IMR-90 (cell line): ENCODE data around the gene PDK4. TPM values are rescaled to one million over a fixed set of nuclear protein-coding genes. Genes with fewer than 3 reads are reported as not detected.

Experiments
- ATAC-seq: fragments of 200-7000 bp; cut with Tn5 transposase; 2 replicates; pipeline ENCODE4 v1.9.1; 2020; ENCODE audit warnings: low read depth, mild to moderate bottlenecking, moderate library complexity
- BruUV-seq: library from RNA; stranded (reverse); fragments of 400-500 nt; replicated peaks from 2 replicates; lab custom pipeline; 2021; lab: Mats Ljungman, UMichigan
- CTCF ChIA-PET: fragments of 300-600 bp; formaldehyde crosslinking; extraction: SDS; loops from one replicate; lab custom pipeline; 2021; ENCODE audit warnings: antibody characterized with exemption; lab: Yijun Ruan, JAX
- POLR2A ChIA-PET: fragments of 300-600 bp; sonication (Branson Sonifier 250); formaldehyde crosslinking; loops from one replicate; lab custom pipeline; 2022; ENCODE audit warnings: antibody characterized with exemption; ENCODE audit not compliant: unreplicated experiment; lab: Charles Lee
- DNase-seq: peaks from one replicate; pipeline ENCODE4 v3.0.0; 2013
- H2AFZ ChIP-seq: replicated peaks from 2 replicates; pipeline ENCODE3; 2013; ENCODE audit warnings: low read length, mild to moderate bottlenecking; ENCODE audit not compliant: poor library complexity
- H2AK5ac ChIP-seq: 2 replicates; pipeline ENCODE4 v1.6.1; 2013; ENCODE audit warnings: low read depth, low read length, inconsistent platforms
- H2AK9ac ChIP-seq: replicated peaks from 2 replicates; pipeline ENCODE3; 2013; ENCODE audit warnings: mild to moderate bottlenecking, low read depth, low read length, moderate library complexity; ENCODE audit not compliant: poor library complexity
- H2BK120ac ChIP-seq: 2 replicates; pipeline ENCODE4 v1.6.1; 2013; ENCODE audit warnings: low read depth, low read length, inconsistent platforms
- H2BK15ac ChIP-seq: 3 replicates; pipeline ENCODE4 v1.6.1; 2013; ENCODE audit warnings: low read depth, low read length, inconsistent platforms
- H2BK20ac ChIP-seq: 2 replicates; pipeline ENCODE4 v1.6.1; 2013; ENCODE audit warnings: low read depth, mild to moderate bottlenecking, inconsistent platforms, low read length, moderate library complexity
- H2BK5ac ChIP-seq: 2 replicates; pipeline ENCODE4 v1.6.1; 2013; ENCODE audit warnings: mild to moderate bottlenecking, low read depth, low read length, inconsistent platforms; ENCODE audit not compliant: poor library complexity, severe bottlenecking
- H3K14ac ChIP-seq: replicated peaks from 2 replicates; pipeline ENCODE4 v1.6.1; 2013; ENCODE audit warnings: low read depth, low read length, inconsistent platforms
- H3K18ac ChIP-seq: 2 replicates; pipeline ENCODE4 v1.6.1; 2013; ENCODE audit warnings: low read depth, low read length, control low read depth
- H3K23ac ChIP-seq: 2 replicates; pipeline ENCODE4 v1.6.1; 2013; ENCODE audit warnings: low read depth, low read length, inconsistent platforms
- H3K27ac ChIP-seq: 2 replicates; pipeline ENCODE4 v1.5.1; 2013; ENCODE audit warnings: mild to moderate bottlenecking, control low read depth, low read length; ENCODE audit not compliant: insufficient read depth
- H3K27me3 ChIP-seq: 2 replicates; pipeline ENCODE4 v1.6.1; 2013; ENCODE audit warnings: low read length; ENCODE audit not compliant: control insufficient read depth, insufficient read depth
- H3K36me3 ChIP-seq: 2 replicates; pipeline ENCODE4 v1.6.1; 2013; ENCODE audit warnings: low read length, mixed read lengths; ENCODE audit not compliant: control insufficient read depth, insufficient read depth
- H3K4ac ChIP-seq: 2 replicates; pipeline ENCODE4 v1.6.1; 2013; ENCODE audit warnings: low read depth, low read length, inconsistent platforms
- H3K4me1 ChIP-seq: 2 replicates; pipeline ENCODE4 v1.6.1; 2013; ENCODE audit warnings: low read length, mixed read lengths; ENCODE audit not compliant: control insufficient read depth, insufficient read depth
- H3K4me2 ChIP-seq: 2 replicates; pipeline ENCODE4 v1.6.1; 2013; ENCODE audit warnings: low read depth, mild to moderate bottlenecking, control low read depth, low read length, moderate library complexity
- H3K4me3 ChIP-seq: 2 replicates; pipeline ENCODE4 v1.5.1; 2013; ENCODE audit warnings: low read depth, mild to moderate bottlenecking, control low read depth, low read length, moderate library complexity; ENCODE audit not compliant: insufficient read depth
- H3K56ac ChIP-seq: 2 replicates; pipeline ENCODE4 v1.6.1; 2013; ENCODE audit warnings: low read length, inconsistent platforms; ENCODE audit not compliant: insufficient read depth; ENCODE audit errors: extremely low read depth
- H3K79me1 ChIP-seq, 2 experiments: 2 replicates each; pipeline ENCODE4 v1.6.1; 2013; ENCODE audit warnings: low read length in 2 of 2, inconsistent platforms in 1 of 2, low read depth in 1 of 2
- H3K9ac ChIP-seq: 2 replicates; pipeline ENCODE4 v1.6.1; 2013; ENCODE audit warnings: low read depth, low read length, control low read depth
- H3K9me1 ChIP-seq: 2 replicates; pipeline ENCODE4 v1.6.1; 2013; ENCODE audit warnings: low read length, inconsistent platforms; ENCODE audit not compliant: insufficient read depth
- H3K9me3 ChIP-seq: 2 replicates; pipeline ENCODE4 v1.6.1; 2013; ENCODE audit warnings: low read length; ENCODE audit not compliant: control insufficient read depth, insufficient read depth
- H4K20me1 ChIP-seq: 2 replicates; pipeline ENCODE4 v1.6.1; 2013; ENCODE audit warnings: low read length, inconsistent platforms; ENCODE audit not compliant: insufficient read depth
- H4K5ac ChIP-seq: 2 replicates; pipeline ENCODE4 v1.6.1; 2013; ENCODE audit warnings: mild to moderate bottlenecking, low read depth, low read length, control low read depth
- H4K8ac ChIP-seq, 2 experiments: 2 replicates each; pipeline ENCODE4 v1.6.1; 2013; ENCODE audit warnings: low read depth in 2 of 2, low read length in 2 of 2, control low read depth in 1 of 2, inconsistent platforms in 1 of 2
- H4K91ac ChIP-seq: 2 replicates; pipeline ENCODE4 v1.6.1; 2013; ENCODE audit warnings: low read depth, low read length, inconsistent platforms; ENCODE audit not compliant: insufficient read depth
- BHLHE40 ChIP-seq: fragments of 150-350 bp; IDR thresholded peaks from 2 replicates; pipeline ENCODE4 v1.6.1; 2016; ENCODE audit warnings: mild to moderate bottlenecking, low read depth, low read length
- CEBPB ChIP-seq: IDR thresholded peaks from 2 replicates; pipeline ENCODE4 v1.6.1; 2012; ENCODE audit warnings: low read depth, low read length, improper control_type of control experiment
- CHD1 ChIP-seq: IDR thresholded peaks from 2 replicates; pipeline ENCODE4 v1.6.1; 2012; ENCODE audit warnings: low read depth, low read length, improper control_type of control experiment
- FOS ChIP-seq: fragments of 150-350 bp; IDR thresholded peaks from 2 replicates; pipeline ENCODE4 v1.6.1; 2016; ENCODE audit warnings: low read depth, low read length
- MAFK ChIP-seq: IDR thresholded peaks from 2 replicates; pipeline ENCODE4 v1.6.1; 2012; ENCODE audit warnings: low read depth, low read length, improper control_type of control experiment
- MAZ ChIP-seq: IDR thresholded peaks from 2 replicates; pipeline ENCODE4 v1.6.1; 2012; ENCODE audit warnings: low read depth, mild to moderate bottlenecking, low read length, improper control_type of control experiment, moderate library complexity, borderline replicate concordance
- MXI1 ChIP-seq: IDR thresholded peaks from 2 replicates; pipeline ENCODE4 v1.6.1; 2012; ENCODE audit warnings: low read depth, mild to moderate bottlenecking, low read length, moderate library complexity, borderline replicate concordance
- NFE2L2 ChIP-seq: fragments of 150-350 bp; IDR thresholded peaks from 2 replicates; pipeline ENCODE4 v1.6.1; 2016; ENCODE audit warnings: low read depth, mild to moderate bottlenecking, low read length
- POLR2A ChIP-seq: IDR thresholded peaks from 2 replicates; pipeline ENCODE4 v1.6.1; 2012; ENCODE audit warnings: mild to moderate bottlenecking, low read depth, low read length
- RAD21 ChIP-seq: IDR thresholded peaks from 2 replicates; pipeline ENCODE4 v1.6.1; 2012; ENCODE audit warnings: low read length, improper control_type of control experiment
- RCOR1 ChIP-seq: IDR thresholded peaks from 2 replicates; pipeline ENCODE4 v1.6.1; 2012; ENCODE audit warnings: mild to moderate bottlenecking, low read length, improper control_type of control experiment; ENCODE audit not compliant: insufficient replicate concordance
- RFX5 ChIP-seq: IDR thresholded peaks from 2 replicates; pipeline ENCODE4 v1.8.0; 2012; ENCODE audit warnings: low read depth, mild to moderate bottlenecking, low read length, moderate library complexity
- SMC3 ChIP-seq: fragments of 150-350 bp; IDR thresholded peaks from 2 replicates; pipeline ENCODE4 v1.6.1; 2016; ENCODE audit warnings: low read depth, mild to moderate bottlenecking, antibody characterized with exemption, low read length, moderate library complexity
- WGBS, 2 experiments: methylation state at CpG; one replicate each; pipeline versions ENCODE4 v1.1.5 to v1.1.7; 2013; ENCODE audit warnings: missing lambda C conversion rate in 2 of 2; ENCODE audit not compliant: insufficient read length in 1 of 2; ENCODE audit errors: extremely low coverage in 2 of 2; 5-methylcytosine and 5-hydroxymethylcytosine counted together
- dilution Hi-C: fragments of 300-500 bp; cut with HindIII; formaldehyde crosslinking; loops from one replicate; pipeline ENCODE4 v1.14.3; 2018; ENCODE audit warnings: low sequenced_read_pairs; ENCODE audit not compliant: unreplicated experiment
- in situ Hi-C: fragments of 300-500 bp; cut with MboI; formaldehyde crosslinking; loops from 3 replicates; pipeline ENCODE4 v1.14.3; 2019; ENCODE audit warnings: low sequenced_read_pairs, inconsistent platforms, mixed read lengths
- intact Hi-C: fragments of 100-400 bp; cut with micrococcal nuclease; formaldehyde crosslinking; loops from 2 replicates; pipeline ENCODE4 v1.10.0; 2022
- polyA plus RNA-seq, 3 experiments: library from polyadenylated mRNA; depleted of rRNA; stranded (reverse); fragments of >200 nt; gene quantifications; 2 replicates each; pipeline ENCODE4 v1.2.3, GENCODE V29; 2012; ENCODE audit warnings: low replicate concordance in 1 of 3
- total RNA-seq: library from RNA; depleted of rRNA; stranded (reverse); fragments of >200 nt; gene quantifications from 2 replicates; pipeline ENCODE4 v1.2.3, GENCODE V29; 2012
- TF ChIP-seq, protein P1 (sequence below): fragments of 150-350 bp; IDR thresholded peaks from 2 replicates; pipeline ENCODE4 v1.6.1; 2017; ENCODE audit warnings: mild to moderate bottlenecking, antibody characterized with exemption, low read length, low read depth
- TF ChIP-seq, protein P2 (sequence below): conservative IDR thresholded peaks from 2 replicates; pipeline ENCODE4 v1.5.1; 2012; ENCODE audit warnings: mild to moderate bottlenecking, low read depth, low read length, improper control_type of control experiment
- TF ChIP-seq, protein P3 (sequence below): fragments of 150-350 bp; IDR thresholded peaks from 2 replicates; pipeline ENCODE4 v1.6.1; 2016; ENCODE audit warnings: low read depth, mild to moderate bottlenecking, low read length, moderate library complexity, borderline replicate concordance

PDK4 gene
- total and polyA plus RNA-seq, 2 of the 4 experiments (the other 2 are of a cell fraction) = under 0.01 to 0.03 TPM

DNA sequence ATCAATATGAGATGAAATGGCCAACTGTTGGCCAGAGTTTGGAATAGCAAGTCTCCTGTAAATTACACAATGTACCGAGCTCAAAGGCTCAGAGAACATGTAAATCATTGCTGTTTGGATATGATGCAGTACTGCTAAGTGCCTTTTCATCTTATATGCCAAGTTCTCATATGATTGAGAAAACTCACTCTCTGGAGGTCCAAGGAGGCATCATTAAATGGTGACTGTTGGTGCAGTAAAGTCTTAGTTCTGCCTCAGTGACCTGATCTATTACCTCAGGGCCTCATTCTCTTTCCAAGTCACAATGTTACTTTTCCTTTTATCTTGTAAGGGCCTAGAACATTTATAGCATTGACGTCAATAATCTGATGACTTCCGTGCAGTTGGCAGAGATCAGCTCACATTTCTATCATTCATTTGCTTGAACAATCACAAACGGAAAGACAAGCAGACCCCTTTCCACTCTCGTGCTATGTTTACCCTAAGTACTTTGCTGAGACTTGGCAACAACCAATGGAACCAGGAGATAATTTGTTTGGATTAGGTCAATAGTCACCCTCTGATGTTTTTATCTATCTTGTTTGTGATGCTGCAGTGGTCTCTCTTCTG is 32.6 kb upstream of the PDK4 start:
- Histone ChIP-seq H3K9me3 (no peaks in the 10 kb centered on the region), H4K5ac (no peak overlapping the region), H2BK5ac (no peak overlapping the region), H3K79me1 (no peaks in the 10 kb centered on the region), H3K23ac (no peak overlapping the region), H3K4me1 (no peaks in the 10 kb centered on the region), H2BK20ac (no peak overlapping the region), H4K20me1 (no peaks in the 10 kb centered on the region), H3K9me1 (no peaks in the 10 kb centered on the region), H3K18ac (peak overlapping the region; percentile 23; the same call in 1 of the 2 replicates), H4K8ac (no peak overlapping the region), H3K4me2 (no peak overlapping the region), H2AK5ac (no peak overlapping the region), H3K14ac (no peak overlapping the region), H3K56ac (no peak overlapping the region), H3K4ac (no peak overlapping the region), H2BK120ac (no peak overlapping the region), H3K4me3 (no peak overlapping the region), H4K91ac (no peak overlapping the region), H2BK15ac (no peak overlapping the region), H3K27me3 (no peaks in the 10 kb centered on the region), H3K27ac (no peak overlapping the region), H2AK9ac (no peak overlapping the region), H3K36me3 (no peaks in the 10 kb centered on the region), H3K9ac (no peak overlapping the region), H2AFZ (no peak overlapping the region)
- TF ChIP-seq BHLHE40 (no peak), FOS (no peak), RCOR1 (no peak), CHD1 (no peak), NFE2L2 (no peak), SMC3 (no peak), RFX5 (no peak), MAZ (no peak), RAD21 (no peak), MXI1 (no peak), MAFK (no peak), CEBPB (no peak), POLR2A (no peak)
- TF ChIP-seq, protein P1, sequence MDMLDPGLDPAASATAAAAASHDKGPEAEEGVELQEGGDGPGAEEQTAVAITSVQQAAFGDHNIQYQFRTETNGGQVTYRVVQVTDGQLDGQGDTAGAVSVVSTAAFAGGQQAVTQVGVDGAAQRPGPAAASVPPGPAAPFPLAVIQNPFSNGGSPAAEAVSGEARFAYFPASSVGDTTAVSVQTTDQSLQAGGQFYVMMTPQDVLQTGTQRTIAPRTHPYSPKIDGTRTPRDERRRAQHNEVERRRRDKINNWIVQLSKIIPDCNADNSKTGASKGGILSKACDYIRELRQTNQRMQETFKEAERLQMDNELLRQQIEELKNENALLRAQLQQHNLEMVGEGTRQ = no peak
- TF ChIP-seq, protein P2, sequence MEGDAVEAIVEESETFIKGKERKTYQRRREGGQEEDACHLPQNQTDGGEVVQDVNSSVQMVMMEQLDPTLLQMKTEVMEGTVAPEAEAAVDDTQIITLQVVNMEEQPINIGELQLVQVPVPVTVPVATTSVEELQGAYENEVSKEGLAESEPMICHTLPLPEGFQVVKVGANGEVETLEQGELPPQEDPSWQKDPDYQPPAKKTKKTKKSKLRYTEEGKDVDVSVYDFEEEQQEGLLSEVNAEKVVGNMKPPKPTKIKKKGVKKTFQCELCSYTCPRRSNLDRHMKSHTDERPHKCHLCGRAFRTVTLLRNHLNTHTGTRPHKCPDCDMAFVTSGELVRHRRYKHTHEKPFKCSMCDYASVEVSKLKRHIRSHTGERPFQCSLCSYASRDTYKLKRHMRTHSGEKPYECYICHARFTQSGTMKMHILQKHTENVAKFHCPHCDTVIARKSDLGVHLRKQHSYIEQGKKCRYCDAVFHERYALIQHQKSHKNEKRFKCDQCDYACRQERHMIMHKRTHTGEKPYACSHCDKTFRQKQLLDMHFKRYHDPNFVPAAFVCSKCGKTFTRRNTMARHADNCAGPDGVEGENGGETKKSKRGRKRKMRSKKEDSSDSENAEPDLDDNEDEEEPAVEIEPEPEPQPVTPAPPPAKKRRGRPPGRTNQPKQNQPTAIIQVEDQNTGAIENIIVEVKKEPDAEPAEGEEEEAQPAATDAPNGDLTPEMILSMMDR = no peak
- TF ChIP-seq, protein P3, sequence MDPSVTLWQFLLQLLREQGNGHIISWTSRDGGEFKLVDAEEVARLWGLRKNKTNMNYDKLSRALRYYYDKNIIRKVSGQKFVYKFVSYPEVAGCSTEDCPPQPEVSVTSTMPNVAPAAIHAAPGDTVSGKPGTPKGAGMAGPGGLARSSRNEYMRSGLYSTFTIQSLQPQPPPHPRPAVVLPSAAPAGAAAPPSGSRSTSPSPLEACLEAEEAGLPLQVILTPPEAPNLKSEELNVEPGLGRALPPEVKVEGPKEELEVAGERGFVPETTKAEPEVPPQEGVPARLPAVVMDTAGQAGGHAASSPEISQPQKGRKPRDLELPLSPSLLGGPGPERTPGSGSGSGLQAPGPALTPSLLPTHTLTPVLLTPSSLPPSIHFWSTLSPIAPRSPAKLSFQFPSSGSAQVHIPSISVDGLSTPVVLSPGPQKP = no peak
- 0% methylated on average over 1 of the region's 5 CpGs; no CpG with 5 or more reads in 1 of the 2 experiments for WGBS, 2 experiments
- dilution Hi-C loops (no loop called here), intact Hi-C loops (no loop called here), in situ Hi-C loops (no loop called here)
- DNase-seq (peak; percentile 13), ATAC-seq (peak; percentile 35; the same call in 1 of the 2 replicates)
- no TSS peak for BruUV-seq
- POLR2A ChIA-PET = no interaction called here
- CTCF ChIA-PET = interaction anchor here (1.0 to 1.1 kb wide), 2 partner anchors 12 to 61 kb away, joined by 3 read pairs; no protein-coding TSS in a partner anchor
